HG02973 (cell line): ENCODE measurements around the gene SPATS2L.
A peak's percentile ranks its signal among the peaks of the same experiment; 100 is the strongest.

Source experiments
- ATAC-seq: cut with Tn5 transposase; IDR thresholded peaks from one replicate; pipeline ENCODE4 v1.9.1; 2021; ENCODE audit warnings: moderate library complexity; ENCODE audit not compliant: unreplicated experiment

SPATS2L gene

DNA sequence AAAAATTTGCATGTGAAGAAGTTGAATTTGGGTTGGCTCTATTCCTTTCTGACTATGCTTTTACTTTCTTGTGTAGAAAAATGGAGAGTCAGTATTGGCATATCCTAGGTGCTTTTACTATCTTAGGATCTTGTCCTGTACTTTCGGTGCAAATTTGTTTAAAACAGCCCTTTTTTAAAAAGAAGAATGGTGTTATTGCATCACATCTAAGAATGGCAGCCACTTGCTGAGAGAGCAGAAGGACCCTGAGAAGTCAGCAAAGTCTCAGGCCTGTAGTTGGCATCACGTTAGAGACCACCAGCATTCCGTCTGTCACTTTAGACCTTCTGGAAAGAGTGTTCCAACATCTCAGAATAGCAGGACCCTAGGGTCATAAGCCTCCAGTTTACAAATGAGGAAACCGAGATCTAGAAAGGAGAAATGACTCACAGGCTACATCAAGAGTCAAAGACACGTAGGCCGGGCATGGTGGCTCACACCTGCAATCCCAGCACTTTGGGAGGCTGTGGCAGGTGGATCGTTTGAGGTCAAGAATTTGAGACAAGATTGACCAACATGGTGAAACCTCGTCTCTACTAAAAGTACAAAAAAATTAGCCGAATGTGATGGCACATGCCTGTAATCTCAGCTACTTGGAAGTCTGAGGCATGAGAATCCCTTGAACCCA is 42.5 kb downstream of the SPATS2L start:
- ATAC-seq = no peak

DNA sequence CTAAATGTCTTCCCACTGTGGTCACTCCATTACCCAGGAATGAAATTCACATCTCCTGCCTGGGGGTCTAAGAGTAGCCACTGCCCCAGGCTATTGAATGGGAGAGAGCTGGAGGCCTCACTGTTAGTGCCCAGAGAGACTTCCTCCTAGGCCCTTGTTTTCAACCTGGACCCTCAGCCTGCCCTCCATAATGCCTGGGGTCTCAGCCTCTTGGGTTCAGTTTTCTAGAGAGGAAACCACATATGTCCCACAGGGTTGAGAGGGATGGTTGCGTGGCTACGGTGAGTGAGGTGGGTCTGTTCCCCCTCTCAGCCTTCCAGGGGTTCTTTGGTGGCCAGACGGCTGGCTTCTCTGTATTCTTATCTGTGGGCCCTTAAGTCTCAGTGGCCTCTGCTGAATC is 43.4 kb downstream of the SPATS2L start:
- no peak for ATAC-seq

DNA sequence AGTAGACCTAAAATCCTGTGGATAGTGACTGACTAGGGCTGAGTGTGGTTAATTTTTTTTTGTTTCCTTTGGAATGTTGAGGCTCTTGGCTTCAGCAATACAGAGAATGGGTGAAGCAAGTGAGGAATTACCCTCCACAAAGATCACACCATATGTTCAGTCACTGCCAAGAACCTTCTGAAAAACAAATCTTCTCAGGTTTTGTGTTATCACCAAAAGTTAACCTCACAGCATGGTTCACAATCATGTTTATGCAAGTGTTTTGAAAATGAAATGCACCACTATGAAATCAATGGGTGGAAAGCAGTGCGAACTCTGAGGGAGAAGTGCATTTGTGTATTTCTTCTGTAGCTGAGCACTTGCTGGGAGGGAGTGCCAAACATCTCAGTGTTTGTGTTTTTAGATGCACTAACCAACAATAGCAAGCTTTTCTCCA is 44.4 kb downstream of the SPATS2L start:
- ATAC-seq = no peak

DNA sequence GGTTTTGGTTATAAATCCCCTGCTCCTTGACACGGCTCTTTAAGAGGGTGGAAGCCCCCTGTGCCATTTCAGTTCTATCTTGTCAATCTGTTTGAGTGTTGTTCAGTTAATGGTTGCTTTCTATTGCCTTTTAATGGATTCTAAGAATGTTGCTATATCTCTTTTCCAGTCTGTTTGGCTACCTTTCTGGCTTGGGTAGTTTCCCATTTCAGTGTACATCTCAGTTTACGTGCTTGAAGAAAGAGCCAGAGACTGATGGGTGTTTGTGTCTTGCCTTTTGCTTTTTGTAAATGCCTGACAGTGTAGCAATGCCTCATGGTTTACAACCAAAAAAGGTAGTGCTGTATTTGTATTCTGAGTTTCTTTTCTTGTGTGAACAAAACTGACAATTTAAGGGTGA is 45.3 kb downstream of the SPATS2L start:
- no peak for ATAC-seq

DNA sequence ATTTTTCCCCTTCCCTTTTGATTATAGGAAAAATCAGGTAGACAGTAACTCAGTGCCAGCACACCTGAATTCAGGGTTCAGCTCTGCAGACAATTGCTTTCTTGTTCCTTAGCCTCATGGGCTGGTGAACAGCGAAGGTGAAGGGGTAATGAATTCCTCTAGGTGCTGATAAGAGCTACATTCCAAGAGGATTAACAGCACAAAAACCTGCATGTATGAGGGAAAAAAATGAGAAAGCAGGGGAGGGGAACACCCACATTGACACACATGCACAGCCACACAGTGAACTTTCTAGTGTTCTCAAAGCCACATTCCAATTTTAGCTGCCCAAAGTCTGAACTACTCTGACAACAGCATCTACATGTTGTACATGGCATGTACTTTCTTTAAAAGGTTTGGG is 46.1 kb downstream of the SPATS2L start:
- ATAC-seq = no peak

DNA sequence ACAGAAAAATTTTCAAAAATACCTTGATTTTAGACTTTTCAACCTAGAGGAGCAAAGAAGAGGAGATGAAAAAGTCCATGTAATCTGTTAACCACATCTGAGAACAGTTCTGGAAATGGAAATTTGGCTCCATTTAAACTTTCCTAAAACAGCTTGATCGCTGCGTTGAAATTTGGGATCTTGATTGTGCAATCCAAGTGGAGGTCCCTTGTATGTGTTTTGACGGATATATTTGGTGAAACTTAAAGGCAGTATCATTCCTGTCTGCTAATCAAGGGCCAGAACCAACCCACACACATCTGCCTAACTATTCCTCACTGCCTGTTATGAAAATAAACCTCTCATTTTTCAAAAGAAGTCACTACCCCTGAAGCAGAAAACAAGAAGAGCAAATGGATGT is 46.6 kb downstream of the SPATS2L start:
- ATAC-seq = no peak

DNA sequence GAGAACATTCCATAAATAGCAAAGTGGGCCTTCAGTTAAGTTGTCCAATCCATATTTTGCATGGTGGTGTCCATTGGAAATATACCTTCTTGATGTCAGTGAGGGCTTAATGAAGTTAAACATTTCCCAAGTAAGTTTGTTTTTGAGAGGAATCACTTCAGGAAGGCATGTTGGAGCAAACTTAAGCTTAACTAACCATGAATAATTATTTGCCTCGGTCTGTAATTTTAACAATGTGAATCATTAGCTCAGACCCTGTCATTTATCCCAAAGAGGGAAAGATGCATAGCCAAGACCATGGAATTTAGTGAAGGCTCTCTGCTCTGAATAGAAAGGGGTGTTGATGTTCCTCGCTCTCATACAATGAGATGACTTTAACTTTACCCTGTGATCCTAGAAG is 47.4 kb downstream of the SPATS2L start:
- no peak for ATAC-seq

DNA sequence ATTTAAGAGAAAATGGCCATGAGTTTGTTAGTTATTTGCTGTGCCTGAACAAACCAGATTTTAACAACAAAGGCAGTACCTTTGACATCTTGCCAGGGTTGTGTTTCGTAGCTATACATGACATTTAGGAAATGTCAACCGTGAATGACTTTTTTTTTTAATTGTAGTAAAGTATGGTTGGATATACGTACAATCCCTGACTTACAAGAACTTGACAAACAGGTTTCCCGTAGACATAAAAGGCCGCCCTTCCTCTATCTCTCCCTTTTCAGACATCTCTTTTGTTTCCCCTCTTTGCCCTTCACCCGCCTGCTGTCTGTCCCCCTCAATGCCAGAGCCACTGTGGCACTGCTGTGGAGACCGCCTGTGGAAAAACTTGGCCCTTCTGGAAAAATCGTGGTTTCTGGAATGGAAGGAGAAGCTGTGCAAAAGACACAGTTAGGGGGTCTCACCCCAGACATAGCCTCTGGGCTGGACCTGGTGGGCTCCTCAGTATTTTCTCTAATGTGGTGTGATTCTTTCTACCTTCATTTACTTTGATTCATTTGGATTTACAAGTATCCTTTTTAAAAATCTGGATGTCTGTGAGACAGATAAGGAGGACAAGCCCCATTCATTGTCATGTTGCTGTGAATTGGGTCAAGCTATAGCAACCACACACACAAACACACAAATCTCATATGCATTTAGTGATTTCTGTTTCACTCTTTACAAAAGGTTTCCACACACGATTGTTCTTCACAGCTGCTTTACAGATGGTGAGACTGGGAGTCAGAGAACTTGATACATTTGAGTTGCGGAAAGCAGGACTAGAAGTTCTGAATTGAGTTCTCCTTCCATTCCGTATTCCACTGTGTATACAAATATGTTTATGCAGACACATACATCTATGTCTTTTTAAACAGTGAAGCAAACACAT is 48.6 kb downstream of the SPATS2L start:
- no peak for ATAC-seq

DNA sequence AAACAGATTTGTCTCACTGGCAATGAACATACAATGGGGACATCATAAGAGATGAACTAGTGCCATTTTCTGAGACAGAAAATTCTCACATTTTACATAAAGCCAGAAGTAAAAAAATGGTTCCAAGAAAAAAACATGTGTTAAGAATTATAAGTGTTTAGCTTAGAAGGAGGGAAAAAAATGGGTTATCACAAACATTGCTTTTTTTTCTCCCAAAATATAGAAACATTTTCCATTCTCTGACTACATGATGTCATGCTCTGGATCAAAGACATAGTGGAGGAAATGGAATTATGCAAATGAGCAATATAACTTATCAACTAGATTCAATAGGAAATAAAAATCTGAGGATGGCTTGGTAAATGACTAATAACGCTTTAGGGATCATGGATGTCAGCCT is 49.8 kb downstream of the SPATS2L start:
- ATAC-seq = no peak

DNA sequence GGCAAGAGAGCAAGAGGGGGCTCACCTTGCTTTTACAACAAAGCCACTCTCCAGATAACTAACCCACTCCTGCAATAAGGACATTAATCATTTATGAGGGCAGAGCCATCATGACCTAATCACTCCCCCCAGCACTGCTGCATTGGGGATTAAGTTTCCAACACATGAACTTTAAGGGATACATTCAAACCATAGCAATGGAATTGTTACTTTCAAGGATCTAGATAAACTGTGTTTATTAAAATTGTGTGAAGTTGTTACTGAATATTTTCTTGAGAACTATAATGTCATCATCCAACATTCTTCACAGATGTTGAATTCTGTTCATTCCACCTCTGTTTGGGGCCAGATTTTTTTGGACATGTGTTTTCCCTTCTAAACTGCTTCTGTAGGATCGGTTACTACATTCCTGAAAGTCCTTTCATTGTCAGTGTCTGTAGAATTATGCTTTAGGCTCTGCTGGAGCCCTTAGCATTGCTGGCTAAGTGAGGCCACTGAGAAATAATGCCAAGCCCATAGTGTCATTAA is 50.4 kb downstream of the SPATS2L start:
- no peak for ATAC-seq

DNA sequence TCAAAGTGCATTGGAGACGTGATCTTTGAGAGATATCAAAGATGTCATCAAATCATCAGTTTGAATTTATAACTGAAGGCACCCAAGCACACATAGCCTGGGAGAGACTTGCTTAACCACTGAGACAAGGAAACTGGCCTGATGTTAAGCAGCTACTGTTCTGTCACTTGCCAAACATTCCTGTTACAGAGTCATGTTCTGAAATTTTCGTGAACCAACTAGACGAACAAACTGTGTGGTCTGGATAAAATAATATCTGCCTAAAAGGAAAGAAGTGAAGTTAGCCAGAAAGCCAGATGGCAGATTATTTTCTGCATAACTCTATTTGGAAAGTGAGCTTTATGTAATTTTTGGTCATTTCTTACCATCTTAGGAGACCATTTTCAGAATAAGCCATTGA is 51.4 kb downstream of the SPATS2L start:
- ATAC-seq = no peak

DNA sequence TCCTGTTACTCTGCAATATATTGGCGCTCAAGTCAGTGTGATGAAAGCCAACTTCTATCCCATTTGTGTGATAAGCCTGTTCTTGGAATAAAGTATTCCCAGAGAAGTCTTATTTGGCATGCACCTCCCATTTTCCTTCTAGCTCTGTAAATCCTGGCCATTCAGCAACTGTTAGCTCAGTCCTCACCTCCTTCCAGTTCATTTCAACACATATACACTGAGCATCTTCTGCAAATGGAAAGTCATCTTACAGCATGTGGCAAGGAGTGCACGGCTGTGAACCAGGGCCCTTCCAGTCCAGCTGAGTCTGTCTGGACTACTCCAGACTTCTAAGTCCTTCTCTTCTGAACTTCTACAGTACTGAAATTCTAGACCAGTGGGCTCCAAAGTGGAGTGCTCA is 53.1 kb downstream of the SPATS2L start:
- ATAC-seq = no peak

DNA sequence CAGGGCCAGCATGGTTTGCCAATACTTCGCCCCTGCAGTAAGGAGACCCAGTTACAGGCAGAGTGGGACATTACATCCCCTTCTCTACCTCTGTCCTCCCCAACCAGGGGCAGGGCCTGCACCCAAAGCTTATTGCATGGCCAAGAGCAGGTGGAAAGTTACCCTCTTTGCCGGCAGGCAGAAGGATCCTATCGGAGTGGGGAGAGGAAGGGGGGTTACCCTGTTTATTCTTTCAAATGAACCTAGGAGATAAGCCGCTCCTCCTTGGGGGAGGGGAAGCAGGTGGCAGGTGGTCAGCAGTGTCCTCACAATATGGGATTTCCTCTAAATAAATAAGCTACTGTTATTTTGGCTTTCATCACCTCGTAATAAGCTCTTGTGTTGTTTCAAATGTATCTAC is 53.9 kb downstream of the SPATS2L start:
- no peak for ATAC-seq

DNA sequence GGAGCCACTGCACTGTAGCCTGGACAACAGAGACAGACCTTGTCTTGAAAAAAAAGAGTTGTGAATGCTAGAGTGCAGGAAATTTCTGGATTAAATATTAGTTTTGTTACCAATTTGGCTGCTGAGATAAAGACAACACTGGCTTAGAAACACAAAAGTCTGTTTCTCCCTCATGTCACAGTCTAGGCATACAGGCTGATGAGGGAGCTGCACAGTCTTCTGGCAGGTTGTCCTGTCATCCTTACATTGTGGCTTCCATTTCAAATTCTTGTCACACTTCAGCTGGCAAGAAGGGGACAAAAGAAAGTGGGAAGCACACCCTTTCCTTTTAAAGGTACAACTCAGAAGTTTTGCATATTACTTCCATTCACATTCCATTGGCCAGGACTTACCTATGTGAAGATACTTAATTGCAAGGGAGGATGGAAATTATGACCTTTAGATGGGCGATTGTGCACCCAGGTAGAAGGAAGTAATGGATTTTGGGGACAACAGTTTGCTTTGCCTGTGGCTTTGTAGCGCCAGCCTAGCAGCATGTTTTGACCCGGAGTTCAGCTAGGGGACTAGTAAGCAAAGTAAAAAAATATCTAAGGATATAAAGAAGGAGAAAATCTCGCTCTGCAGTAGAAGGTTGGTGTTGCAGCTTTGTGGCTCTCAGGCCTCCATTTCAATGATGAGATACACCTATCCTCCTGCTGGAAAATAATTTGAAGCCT is 55.9 kb downstream of the SPATS2L start:
- ATAC-seq = no peak

DNA sequence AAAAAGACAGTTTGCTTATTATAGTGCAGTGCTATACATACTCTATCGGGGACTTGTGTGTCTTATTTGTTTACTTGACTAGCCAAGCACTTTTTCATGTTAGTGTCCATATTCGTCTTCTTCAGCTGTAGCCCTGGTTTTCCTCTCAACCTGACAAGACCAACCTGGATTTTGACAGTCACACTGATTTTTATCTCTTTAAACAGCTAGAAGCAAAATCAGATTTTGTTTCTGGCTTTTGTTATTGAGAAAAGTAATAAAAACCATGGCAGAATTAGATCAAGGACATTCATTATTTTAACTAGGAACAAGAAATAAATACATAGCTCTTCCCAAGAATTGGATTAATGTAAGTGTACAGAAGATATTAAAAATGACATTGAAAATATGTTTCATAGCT is 56.8 kb downstream of the SPATS2L start:
- no peak for ATAC-seq

DNA sequence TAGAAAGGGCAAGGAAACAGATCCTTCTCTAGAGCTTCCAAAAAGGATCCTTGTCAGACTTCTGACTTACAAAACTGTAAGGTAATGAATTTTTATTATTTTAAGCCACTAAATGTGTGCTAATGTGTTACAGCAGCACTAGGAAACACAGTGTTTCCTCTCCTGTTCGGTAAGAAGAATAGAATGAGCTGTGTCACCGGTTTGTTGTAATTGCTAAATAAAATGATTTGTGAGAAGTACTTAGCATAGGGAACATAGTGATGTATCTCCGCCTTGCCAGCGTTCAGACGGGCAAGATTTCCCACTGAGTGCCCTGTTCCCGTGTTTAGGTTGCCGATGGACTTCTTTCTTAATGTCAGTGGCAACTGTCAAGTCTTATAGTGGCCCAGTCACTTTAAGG is 57.6 kb downstream of the SPATS2L start:
- no peak for ATAC-seq

DNA sequence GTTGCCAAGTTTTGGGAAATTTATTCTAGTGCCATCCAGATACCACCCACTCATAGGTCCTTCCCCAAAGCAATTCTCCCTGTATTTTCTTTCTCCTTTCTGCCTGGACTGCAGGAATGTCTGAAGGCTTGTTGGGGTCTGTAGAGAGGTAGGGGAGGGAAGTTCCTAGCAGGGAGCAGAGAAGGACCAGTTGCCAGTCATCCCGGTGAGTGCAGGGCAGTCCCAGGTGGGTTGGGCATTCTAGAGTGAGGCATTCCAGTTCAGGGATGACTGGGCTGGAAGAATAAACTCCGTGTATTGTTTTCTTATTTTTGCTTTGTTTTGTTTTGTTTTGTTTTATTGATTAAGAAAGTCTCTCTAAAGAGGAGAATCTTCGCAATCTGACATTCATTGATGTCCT is 58.1 kb downstream of the SPATS2L start:
- ATAC-seq = no peak

DNA sequence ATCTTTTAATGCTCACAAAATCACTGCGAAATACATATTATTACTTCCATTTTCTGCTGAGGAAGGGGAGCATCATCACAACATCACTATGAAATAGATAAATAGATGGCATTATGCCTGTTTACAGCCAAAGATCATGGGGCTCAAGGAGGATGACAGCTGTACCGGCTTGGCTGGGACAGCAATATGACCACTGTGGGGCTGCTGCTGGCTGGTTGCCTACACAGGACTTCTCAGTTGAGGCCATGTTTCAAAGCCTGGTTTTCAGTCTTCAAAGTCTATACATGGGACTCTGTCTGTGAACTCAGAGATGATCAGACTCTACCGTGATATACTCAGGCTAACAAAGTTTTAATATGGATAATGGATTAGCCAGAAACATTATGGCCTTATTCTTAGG is 58.7 kb downstream of the SPATS2L start:
- ATAC-seq = no peak

DNA sequence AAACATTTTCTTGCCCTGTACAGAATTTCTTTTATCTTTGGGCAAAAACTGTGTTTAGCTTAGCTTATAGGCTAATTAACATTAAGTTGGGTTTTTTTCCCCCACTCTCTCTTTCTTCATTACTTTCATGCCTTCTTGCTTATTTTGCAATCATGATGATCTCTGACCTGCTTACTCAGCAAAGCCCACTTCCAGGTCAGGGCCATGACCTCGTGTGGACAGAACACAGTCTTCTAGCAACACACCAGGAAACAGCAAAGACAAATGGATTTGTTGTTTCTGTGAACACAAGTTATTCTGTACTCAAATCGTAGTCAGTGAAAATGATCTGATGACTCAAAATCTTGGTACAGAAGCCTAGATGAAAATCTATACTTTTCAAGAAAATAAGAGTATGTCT is 60.7 kb downstream of the SPATS2L start:
- ATAC-seq = no peak

DNA sequence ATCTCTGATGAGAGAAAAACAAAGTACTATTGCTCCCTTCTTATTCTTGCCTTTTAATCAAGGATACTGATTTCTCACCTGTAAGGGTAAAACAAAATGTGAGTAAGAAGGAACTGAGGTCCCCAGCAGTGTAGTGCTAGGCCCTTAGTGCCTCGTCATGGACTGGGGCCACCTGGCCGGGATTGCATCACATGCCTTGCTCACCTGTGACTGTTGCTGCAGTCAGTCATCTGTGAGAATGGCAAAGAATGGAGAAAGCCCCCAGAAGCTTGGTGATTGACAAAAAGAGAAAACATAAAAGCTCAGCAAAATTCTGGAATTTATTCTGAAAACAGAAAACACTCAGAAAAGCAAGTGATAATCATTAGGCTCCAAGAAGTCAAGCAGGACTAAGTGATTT is 63.4 kb downstream of the SPATS2L start:
- ATAC-seq = no peak

DNA sequence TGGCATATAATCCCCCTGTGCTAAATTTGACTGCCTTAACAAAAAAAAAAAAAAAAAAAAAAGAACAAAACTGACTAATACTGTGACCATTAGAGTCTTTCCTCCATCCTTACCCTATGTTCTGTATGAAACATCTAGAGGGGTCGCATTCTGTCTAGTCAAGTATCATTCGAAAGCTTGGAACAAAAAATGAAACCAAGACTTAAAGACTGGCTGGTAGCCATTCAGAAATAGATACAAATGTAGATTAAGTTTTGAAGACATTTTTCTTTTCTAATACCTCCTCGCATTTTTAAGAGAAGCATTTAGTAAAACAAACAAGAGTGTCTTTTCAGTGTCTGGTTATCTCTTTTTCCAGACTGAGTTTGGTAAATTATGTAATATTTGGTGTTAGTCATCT is 66.7 kb downstream of the SPATS2L start:
- peak; percentile 41 for ATAC-seq
